Lung (tissue), 12 donors: ENCODE results near the gene ACSF3. TPM values are rescaled to one million over a fixed set of nuclear protein-coding genes. Genes with fewer than 3 reads are reported as not detected.

Experiments used
- ATAC-seq: fragments of 200-7000 bp; cut with Tn5 transposase; one replicate; pipeline ENCODE4 v1.9.1; 2020; ENCODE audit warnings: moderate number of reproducible peaks; ENCODE audit not compliant: insufficient read depth, low FRiP score
- DNase-seq, 3 donors: peaks; one replicate each; pipeline ENCODE4 v3.0.0-alpha.2; 2013 to 2017
- H3K27ac ChIP-seq, 2 donors: one replicate each; pipeline ENCODE4 v1.5.1; 2013; ENCODE audit warnings: mild to moderate bottlenecking in 2 of 2, moderate library complexity in 2 of 2, control low read depth in 1 of 2, inconsistent platforms in 1 of 2, low read depth in 1 of 2, low read length in 1 of 2
- H3K27me3 ChIP-seq, 3 donors: one replicate each; pipeline ENCODE4 v1.5.1; 2013; ENCODE audit warnings: low read length in 2 of 3; ENCODE audit not compliant: control insufficient read depth in 3 of 3, insufficient read depth in 3 of 3
- H3K36me3 ChIP-seq, 4 donors: one replicate each; pipeline ENCODE4 v1.5.1; 2013; ENCODE audit warnings: low read length in 4 of 4, mild to moderate bottlenecking in 1 of 4, moderate library complexity in 1 of 4; ENCODE audit not compliant: control insufficient read depth in 4 of 4, insufficient read depth in 4 of 4
- H3K4me1 ChIP-seq, 5 donors: one replicate each; pipeline ENCODE4 v1.5.1; 2013; ENCODE audit warnings: low read length in 5 of 5, mild to moderate bottlenecking in 2 of 5, moderate library complexity in 1 of 5; ENCODE audit not compliant: control insufficient read depth in 5 of 5, insufficient read depth in 5 of 5
- H3K4me3 ChIP-seq: one replicate; pipeline ENCODE4 v1.5.1; 2013; ENCODE audit warnings: mild to moderate bottlenecking, control low read depth, moderate library complexity
- H3K9ac ChIP-seq, 2 donors: one replicate each; pipeline ENCODE4 v1.5.1; 2013; ENCODE audit warnings: low read length in 2 of 2, control low read depth in 1 of 2; ENCODE audit not compliant: insufficient read depth in 1 of 2
- H3K9me3 ChIP-seq, 4 donors: one replicate each; pipeline ENCODE4 v1.5.1; 2013; ENCODE audit warnings: low read length in 3 of 4, mild to moderate bottlenecking in 1 of 4, moderate library complexity in 1 of 4; ENCODE audit not compliant: control insufficient read depth in 4 of 4, insufficient read depth in 3 of 4
- WGBS, 2 donors: extraction: QIAGEN DNeasy Blood & Tissue Kit; methylation state at CpG; one replicate each; pipeline ENCODE4 v1.1.7; 2013; 5-methylcytosine and 5-hydroxymethylcytosine counted together
- polyA plus RNA-seq, 2 donors: library from polyadenylated mRNA; stranded (reverse); fragments of 200-250 nt; gene quantifications; one replicate each; pipeline ENCODE4 v1.2.1, GENCODE V29; 2013
- total RNA-seq, 2 donors: library from RNA; depleted of rRNA in 1 of 2; stranded (reverse); fragments of >200 nt in 1 of 2; gene quantifications; one replicate each; pipeline ENCODE4 v1.2.1, GENCODE V29; 2014 to 2021
- TF ChIP-seq, protein P1 (sequence below): IDR thresholded peaks from 2 replicates; pipeline ENCODE4 v1.5.1; 2012; ENCODE audit warnings: mild to moderate bottlenecking; ENCODE audit errors: control extremely low read depth, extremely low read depth
- donor health status: control.
- donor health status: control.
- donor health status: Bipolar disorder and iron deficiency.
- donor health status: healthy.
- donor health status: DM: yes; HTN: yes; CAD: no.

The ACSF3 gene
- total and polyA plus RNA-seq, 4 donors, result 17.4 to 33.6 (median 31.2) TPM

DNA sequence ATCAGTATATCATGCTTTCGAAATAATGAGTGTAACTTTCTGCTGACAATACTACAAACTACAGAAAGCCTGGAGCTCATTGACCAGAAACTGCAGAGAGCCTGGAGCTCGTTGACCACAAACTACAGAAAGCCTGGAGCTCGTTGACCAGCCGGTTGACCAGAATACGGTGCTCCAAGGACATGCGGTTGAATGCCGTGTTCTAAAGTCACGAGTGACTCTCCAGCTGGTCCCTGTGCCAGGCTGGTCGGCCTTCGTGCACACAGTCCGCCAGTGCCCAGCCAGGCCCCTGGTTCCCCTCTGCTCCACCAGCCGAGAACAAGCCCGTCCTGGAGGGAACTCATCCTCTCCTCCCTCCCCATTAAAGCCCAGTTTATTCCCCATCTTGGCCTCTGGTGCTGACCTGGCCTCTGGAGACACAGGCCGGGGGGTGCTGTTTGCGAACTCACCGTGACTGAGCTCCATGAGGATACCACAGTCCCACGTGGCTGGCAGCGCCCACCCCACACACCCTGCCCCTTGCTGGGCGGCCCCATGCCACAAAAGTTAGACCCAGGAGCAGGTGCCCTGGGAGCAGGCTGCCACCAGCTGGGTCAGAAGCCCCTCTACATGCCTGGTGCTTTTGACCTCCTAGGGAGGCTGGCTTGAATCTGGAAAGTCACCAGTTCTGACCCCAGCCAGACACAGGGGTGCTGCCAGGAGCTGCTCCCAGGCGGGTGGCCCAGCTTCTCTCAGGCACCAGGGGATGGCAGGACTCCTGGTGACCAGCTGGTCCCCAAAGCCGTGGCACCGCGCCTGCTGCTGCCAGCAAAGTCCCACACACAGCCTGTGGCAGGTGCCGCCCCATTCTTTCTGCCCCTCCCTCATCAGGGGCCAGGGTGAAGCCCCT, 62.4 kb downstream of the ACSF3 start:
- H3K9me3 ChIP-seq, result no peaks in the 10 kb centered on the region
- peaks cover 5 to 21% (median 15%) of the 10 kb centered on the region in 5 donors for H3K4me1 ChIP-seq
- H3K9ac ChIP-seq, result no peak overlapping the region
- peaks cover 0 to 5% (median 5%) of the 10 kb centered on the region in 4 donors for H3K36me3 ChIP-seq
- H3K27ac ChIP-seq, result no peak overlapping the region
- 58 to 65% methylated on average over 24 of the region's 24 CpGs for WGBS, 2 donors
- no peak overlapping the region for H3K4me3 ChIP-seq
- DNase-seq, result no peak
- no peak for ATAC-seq
- TF ChIP-seq, protein P1, sequence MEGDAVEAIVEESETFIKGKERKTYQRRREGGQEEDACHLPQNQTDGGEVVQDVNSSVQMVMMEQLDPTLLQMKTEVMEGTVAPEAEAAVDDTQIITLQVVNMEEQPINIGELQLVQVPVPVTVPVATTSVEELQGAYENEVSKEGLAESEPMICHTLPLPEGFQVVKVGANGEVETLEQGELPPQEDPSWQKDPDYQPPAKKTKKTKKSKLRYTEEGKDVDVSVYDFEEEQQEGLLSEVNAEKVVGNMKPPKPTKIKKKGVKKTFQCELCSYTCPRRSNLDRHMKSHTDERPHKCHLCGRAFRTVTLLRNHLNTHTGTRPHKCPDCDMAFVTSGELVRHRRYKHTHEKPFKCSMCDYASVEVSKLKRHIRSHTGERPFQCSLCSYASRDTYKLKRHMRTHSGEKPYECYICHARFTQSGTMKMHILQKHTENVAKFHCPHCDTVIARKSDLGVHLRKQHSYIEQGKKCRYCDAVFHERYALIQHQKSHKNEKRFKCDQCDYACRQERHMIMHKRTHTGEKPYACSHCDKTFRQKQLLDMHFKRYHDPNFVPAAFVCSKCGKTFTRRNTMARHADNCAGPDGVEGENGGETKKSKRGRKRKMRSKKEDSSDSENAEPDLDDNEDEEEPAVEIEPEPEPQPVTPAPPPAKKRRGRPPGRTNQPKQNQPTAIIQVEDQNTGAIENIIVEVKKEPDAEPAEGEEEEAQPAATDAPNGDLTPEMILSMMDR, result no peak
- peaks cover 0 to 6% (median 0%) of the 10 kb centered on the region in 3 donors for H3K27me3 ChIP-seq

DNA sequence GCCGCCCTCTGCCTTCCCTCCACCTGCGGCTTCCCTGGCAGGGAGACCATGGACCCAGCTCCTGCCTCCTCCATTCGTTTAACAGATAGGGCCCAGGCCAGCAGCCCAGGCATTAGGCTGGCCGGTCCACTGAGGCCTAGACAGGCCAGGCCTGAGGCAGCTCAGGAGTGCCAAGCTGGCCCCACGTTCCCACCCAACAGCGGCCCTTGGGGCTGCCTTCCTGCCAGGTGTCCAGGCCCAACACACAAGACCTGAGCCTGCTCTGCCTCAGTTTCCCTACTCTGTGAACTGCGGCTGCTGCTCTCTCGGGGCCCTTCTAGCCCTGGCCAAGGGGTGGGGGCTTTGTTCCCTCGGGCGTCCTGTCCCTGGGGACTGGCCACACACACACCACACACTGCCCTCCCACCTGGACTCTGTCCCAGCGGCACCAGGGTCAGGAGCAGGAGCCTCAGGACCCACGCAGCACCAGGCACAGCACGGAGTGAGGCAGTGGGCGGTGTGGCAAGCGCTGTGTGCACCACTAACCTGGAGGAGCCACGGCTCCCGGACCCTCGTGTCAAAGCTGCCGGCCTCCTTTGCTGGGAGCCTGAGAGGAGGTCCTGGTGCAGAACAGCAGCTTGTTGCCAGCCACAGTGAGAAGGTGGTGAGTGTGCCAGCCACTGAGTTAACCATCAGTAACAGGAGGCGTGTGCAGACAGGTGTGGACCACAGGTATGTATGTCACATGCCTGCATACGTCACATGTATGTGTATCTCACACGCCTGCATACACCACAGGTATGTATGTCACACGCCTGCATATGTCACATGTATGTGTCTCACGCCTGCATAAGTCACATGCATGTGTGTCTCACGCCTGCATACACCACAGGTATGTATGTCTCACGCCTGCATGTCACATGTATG, 63.3 kb downstream of the ACSF3 start:
- Histone ChIP-seq H3K27me3 (peaks cover 0 to 6% (median 0%) of the 10 kb centered on the region in 3 donors), H3K27ac (no peak overlapping the region), H3K4me1 (peaks cover 5 to 21% (median 15%) of the 10 kb centered on the region in 5 donors), H3K36me3 (peaks cover 0 to 5% (median 1%) of the 10 kb centered on the region in 4 donors), H3K4me3 (no peak overlapping the region), H3K9me3 (no peaks in the 10 kb centered on the region), H3K9ac (no peak overlapping the region)
- 72 to 77% methylated on average over 26 of the region's 26 CpGs for WGBS, 2 donors
- TF ChIP-seq, protein P1, result no peak
- ATAC-seq (no peak), DNase-seq (no peak)

DNA sequence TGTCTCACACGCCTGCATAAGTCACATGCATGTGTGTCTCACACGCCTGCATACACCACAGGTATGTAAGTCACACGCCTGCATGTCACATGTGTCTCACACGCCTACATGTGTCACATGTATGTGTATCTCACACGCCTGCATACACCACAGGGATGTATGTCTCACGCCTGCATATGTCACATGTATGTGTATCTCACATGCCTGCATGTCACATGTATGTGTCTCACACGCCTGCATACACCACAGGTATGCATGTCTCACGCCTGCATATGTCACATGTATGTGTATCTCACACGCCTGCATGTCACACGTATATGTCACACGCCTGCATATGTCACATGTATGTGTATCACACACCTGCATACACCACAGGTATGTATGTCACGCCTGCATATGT, 64.1 kb downstream of the ACSF3 start:
- ATAC-seq (no peak), DNase-seq (no peak)
- no peak overlapping the region for H3K9ac ChIP-seq
- peaks cover 0 to 2% (median 0%) of the 10 kb centered on the region in 4 donors for H3K36me3 ChIP-seq
- TF ChIP-seq, protein P1, result no peak
- H3K27me3 ChIP-seq, result peaks cover 0 to 6% (median 0%) of the 10 kb centered on the region in 3 donors
- no peaks in the 10 kb centered on the region for H3K9me3 ChIP-seq
- no peak overlapping the region for H3K27ac ChIP-seq
- WGBS, 2 donors, result 94 to 97% methylated on average over 12 of the region's 12 CpGs
- no peak overlapping the region for H3K4me3 ChIP-seq
- peaks cover 5 to 21% (median 15%) of the 10 kb centered on the region in 5 donors for H3K4me1 ChIP-seq
